ENCODE measurements around the gene KERA. TPM values are rescaled to one million over a fixed set of nuclear protein-coding genes. Genes with fewer than 3 reads are reported as not detected.

The KERA gene
- total RNA-seq, 1 experiment from 2014 or later = not detected

- no peaks in the 10 kb centered on the region for H4K20me1 ChIP-seq (ENCODE audit: control insufficient read depth, insufficient read depth, insufficient read length)
- DNase-seq = no peak
- H4K91ac ChIP-seq (ENCODE audit: insufficient read length, low read depth, low read length) = no peak overlapping the region
- H3K79me2 ChIP-seq (ENCODE audit: insufficient read depth, low read length) = no peaks in the 10 kb centered on the region
- no peak overlapping the region for H4K5ac ChIP-seq (ENCODE audit: insufficient read length, low read depth, low read length)
- Mint-ChIP-seq H3K4me1 (peaks cover 0 to 4% of the 10 kb centered on the region in 2 experiments; a peak in 1 of 4 replicates), H3K27ac (no peak overlapping the region), H3K4me3 (no peak overlapping the region), H3K36me3 (ENCODE audit: insufficient read depth in 1 of 3, low read depth in 3 of 3) (no peaks in the 10 kb centered on the region; a peak in 1 of 7 replicates), H3K27me3 (ENCODE audit: low read depth) (no peaks in the 10 kb centered on the region), H3K9me3 (no peaks in the 10 kb centered on the region)
- H3K4ac ChIP-seq (ENCODE audit: low read depth, low read length) = no peak overlapping the region
- H2BK5ac ChIP-seq (ENCODE audit: insufficient read length, low read length) = no peak overlapping the region
- no peak overlapping the region for H2AFZ ChIP-seq (ENCODE audit: low read length)
- H4K8ac ChIP-seq (replicated peaks; ENCODE audit: insufficient read length, low read depth, low read length) = no peak overlapping the region
- no peak overlapping the region for H2BK120ac ChIP-seq (ENCODE audit: low read depth, low read length, poor library complexity, severe bottlenecking)
- no peaks in the 10 kb centered on the region for H3K23me2 ChIP-seq (ENCODE audit: insufficient read length, low read depth, low read length, poor library complexity, severe bottlenecking)
- H2AK5ac ChIP-seq (ENCODE audit: insufficient read length, low read length) = no peak overlapping the region
- no peak overlapping the region for H3K9ac ChIP-seq (ENCODE audit: extremely low read depth, insufficient read length, low read length)
- WGBS (ENCODE audit: extremely low coverage, insufficient read length, low lambda C conversion rate) = no CpG with 5 or more reads among the region's 2 CpGs
- H3K4me2 ChIP-seq (ENCODE audit: insufficient read depth, insufficient read length, low read length) = no peak overlapping the region
- H3K4me1 ChIP-seq (ENCODE audit: insufficient read depth, low read length) = no peaks in the 10 kb centered on the region
- H3K23ac ChIP-seq (ENCODE audit: insufficient read length, low read depth, low read length) = no peak overlapping the region
- no peaks in the 10 kb centered on the region for H3K27me3 ChIP-seq (ENCODE audit: insufficient read depth, low read length)
- H3K9me3 ChIP-seq (ENCODE audit: control insufficient read depth, low read depth, low read length) = no peaks in the 10 kb centered on the region
- H2BK15ac ChIP-seq (ENCODE audit: low read depth, low read length) = no peak overlapping the region
- H3K27ac ChIP-seq (ENCODE audit: insufficient read length, low read depth, low read length) = no peak overlapping the region
- no peak overlapping the region for H3T11ph ChIP-seq (ENCODE audit: low read length)
- no peak overlapping the region for H3K56ac ChIP-seq (ENCODE audit: insufficient read length, low read depth, low read length)
- H3K18ac ChIP-seq (ENCODE audit: insufficient read length, low read depth, low read length) = no peak overlapping the region
- no peak overlapping the region for H2BK20ac ChIP-seq (ENCODE audit: low read depth, low read length, poor library complexity, severe bottlenecking)
- H2BK12ac ChIP-seq (ENCODE audit: insufficient read length, low read depth, low read length) = no peak overlapping the region
- no peaks in the 10 kb centered on the region for H3K79me1 ChIP-seq (ENCODE audit: insufficient read depth, low read depth, low read length, poor library complexity, severe bottlenecking)
- no peak for TF ChIP-seq CTCF (conservative IDR thresholded peaks at IDR 0.05)
- no peak overlapping the region for H3K14ac ChIP-seq (ENCODE audit: insufficient read depth, low read length)
Observed at GRCh38 chr12:91099836-91100235, 42.0 kb upstream of the KERA start.

Data from H9 (cell line).